ENCODE data around the gene PAN2. TPM values are rescaled to one million over a fixed set of nuclear protein-coding genes. Genes with fewer than 3 reads are reported as not detected.

Gene PAN2
- total RNA-seq, 1 donor = 10.5 TPM

- Histone ChIP-seq H2AFZ (ENCODE audit: low read length) (no peak overlapping the region), H3K4me1 (ENCODE audit: insufficient read depth, low read length) (no peaks in the 10 kb centered on the region), H3K4me3 (ENCODE audit: insufficient read depth, low read length) (no peak overlapping the region), H3K27ac (ENCODE audit: low read depth, low read length) (no peak overlapping the region), H3K4me2 (ENCODE audit: insufficient read depth, low read length) (no peak overlapping the region), H3K27me3 (ENCODE audit: insufficient read depth, low read length) (no peaks in the 10 kb centered on the region), H3K36me3 (ENCODE audit: insufficient read depth, low read length) (peaks cover 28% of the 10 kb centered on the region), H4K20me1 (ENCODE audit: insufficient read depth, low read length) (no peaks in the 10 kb centered on the region), H3K9me3 (ENCODE audit: low read depth, low read length) (no peaks in the 10 kb centered on the region), H3K79me2 (ENCODE audit: insufficient read depth, low read length) (no peaks in the 10 kb centered on the region)
- DNase-seq (ENCODE audit: insufficient read length, low spot score, missing footprints) = no peak
- TF ChIP-seq CTCF (IDR thresholded peaks at IDR 0.05; ENCODE audit: extremely low read depth, low read depth, low read length) = no peak
Measured at GRCh38 chr12:56321027-56321426, 12.8 kb downstream of the PAN2 start.

- no peak overlapping the region for H3K4me3 ChIP-seq (ENCODE audit: insufficient read depth, low read length)
- H3K79me2 ChIP-seq (ENCODE audit: insufficient read depth, low read length) = peaks cover 18% of the 10 kb centered on the region
- no peaks in the 10 kb centered on the region for H3K27me3 ChIP-seq (ENCODE audit: insufficient read depth, low read length)
- H2AFZ ChIP-seq (ENCODE audit: low read length) = no peak overlapping the region
- no peak overlapping the region for H3K27ac ChIP-seq (ENCODE audit: low read depth, low read length)
- no peak for DNase-seq (ENCODE audit: insufficient read length, low spot score, missing footprints)
- H3K36me3 ChIP-seq (ENCODE audit: insufficient read depth, low read length) = peaks cover 10% of the 10 kb centered on the region
- H3K4me1 ChIP-seq (ENCODE audit: insufficient read depth, low read length) = peaks cover 8% of the 10 kb centered on the region
- TF ChIP-seq CTCF (IDR thresholded peaks at IDR 0.05; ENCODE audit: extremely low read depth, low read depth, low read length) = no peak
- H3K4me2 ChIP-seq (ENCODE audit: insufficient read depth, low read length) = no peak overlapping the region
- H4K20me1 ChIP-seq (ENCODE audit: insufficient read depth, low read length) = no peaks in the 10 kb centered on the region
- H3K9me3 ChIP-seq (ENCODE audit: low read depth, low read length) = no peaks in the 10 kb centered on the region
Measured at GRCh38 chr12:56317675-56318074, 16.1 kb downstream of the PAN2 start.

GRCh38 chr12:56315622-56316473 lies 18.0 kb downstream of the PAN2 start, which contains the start of gene CNPY2:
CNPY2 (minus strand) TSS chr12:56315988; CDS start chr12:56315217, 771 bp downstream.
- no peak for TF ChIP-seq CTCF (IDR thresholded peaks at IDR 0.05; ENCODE audit: extremely low read depth, low read depth, low read length)
- H3K27ac ChIP-seq (ENCODE audit: low read depth, low read length) = peak within 1 kb of the TSS; percentile 89
- H3K27me3 ChIP-seq (ENCODE audit: insufficient read depth, low read length) = no peaks in the 10 kb centered on the region
- peak; percentile 98 for DNase-seq (ENCODE audit: insufficient read length, low spot score, missing footprints)
- H3K4me2 ChIP-seq (ENCODE audit: insufficient read depth, low read length) = peak within 1 kb of the TSS; percentile 95
- no peaks in the 10 kb centered on the region for H3K9me3 ChIP-seq (ENCODE audit: low read depth, low read length)
- peaks cover 15% of the 10 kb centered on the region for H3K36me3 ChIP-seq (ENCODE audit: insufficient read depth, low read length)
- peaks cover 22% of the 10 kb centered on the region for H3K79me2 ChIP-seq (ENCODE audit: insufficient read depth, low read length)
- peaks cover 8% of the 10 kb centered on the region for H3K4me1 ChIP-seq (ENCODE audit: insufficient read depth, low read length)
- peak within 1 kb of the TSS; percentile 81 for H3K4me3 ChIP-seq (ENCODE audit: insufficient read depth, low read length)
- H2AFZ ChIP-seq (ENCODE audit: low read length) = peak within 1 kb of the TSS; percentile 90
- H4K20me1 ChIP-seq (ENCODE audit: insufficient read depth, low read length) = no peaks in the 10 kb centered on the region

GRCh38 chr12:56315249-56315621 lies 18.6 kb downstream of the PAN2 start:
- Histone ChIP-seq H3K27me3 (ENCODE audit: insufficient read depth, low read length) (no peaks in the 10 kb centered on the region), H3K79me2 (ENCODE audit: insufficient read depth, low read length) (peaks cover 22% of the 10 kb centered on the region), H3K4me1 (ENCODE audit: insufficient read depth, low read length) (peaks cover 8% of the 10 kb centered on the region), H3K4me2 (ENCODE audit: insufficient read depth, low read length) (peak overlapping the region; percentile 95), H4K20me1 (ENCODE audit: insufficient read depth, low read length) (no peaks in the 10 kb centered on the region), H3K9me3 (ENCODE audit: low read depth, low read length) (no peaks in the 10 kb centered on the region), H2AFZ (ENCODE audit: low read length) (peak overlapping the region; percentile 90), H3K27ac (ENCODE audit: low read depth, low read length) (peak overlapping the region; percentile 89), H3K4me3 (ENCODE audit: insufficient read depth, low read length) (peak overlapping the region; percentile 81), H3K36me3 (ENCODE audit: insufficient read depth, low read length) (peaks cover 21% of the 10 kb centered on the region)
- no peak for TF ChIP-seq CTCF (IDR thresholded peaks at IDR 0.05; ENCODE audit: extremely low read depth, low read depth, low read length)
- no peak for DNase-seq (ENCODE audit: insufficient read length, low spot score, missing footprints)

All from osteoblast (primary cell).